T-helper 1 cell treated with Interleukin-12 subunit alpha and Interleukin-12 subunit beta and Interleukin-4 antibody, amounts not matched to agents 30 ng/mL and 1 ng/mL, for 36 hours (primary cell): ENCODE data around the gene ANO6. TPM values are rescaled to one million over a fixed set of nuclear protein-coding genes. Genes with fewer than 3 reads are reported as not detected.

ENCODE experiments used
- intact Hi-C: fragments of 100-400 bp; cut with micrococcal nuclease; formaldehyde crosslinking; loops from one replicate; pipeline ENCODE4 v1.15.1; 2024
- total RNA-seq: library from RNA; stranded (reverse); gene quantifications from 2 replicates; pipeline ENCODE4 v1.2.3, GENCODE V29; 2022

Gene ANO6
- total RNA-seq, 1 donor from 2014 or later: 27.8 TPM

GRCh38 chr12:45212064-45212463 lies 3.8 kb upstream of the ANO6 start:
- intact Hi-C loops: no loop called here

GRCh38 chr12:45213107-45213506 lies 2.8 kb upstream of the ANO6 start:
- intact Hi-C loops: no loop called here

GRCh38 chr12:45214071-45214470 lies 1.8 kb upstream of the ANO6 start:
- intact Hi-C loops: loop anchor here (2.0 kb wide), 2 partner anchors 339 to 365 kb away; no protein-coding TSS in a partner anchor

- intact Hi-C loops: loop anchor here (1.0 to 5.0 kb wide), 9 partner anchors 45 to 1157 kb away; partner anchors contain the start of genes SCAF11 and SLC38A2
Measured at GRCh38 chr12:45214749-45215418, 1.0 kb upstream of the ANO6 start.

- intact Hi-C loops: loop anchor here (5.0 kb wide), 3 partner anchors 301 to 1156 kb away; partner anchors contain the start of gene SLC38A2
Measured at GRCh38 chr12:45216230-45216982, 511 bp downstream of the ANO6 start.

GRCh38 chr12:45216983-45217485 lies 1.1 kb downstream of the ANO6 start:
- intact Hi-C loops: loop anchor here (5.0 kb wide), 3 partner anchors 300 to 1155 kb away; partner anchors contain the start of gene SLC38A2

GRCh38 chr12:45217846-45218245 lies 2.0 kb downstream of the ANO6 start:
- intact Hi-C loops: loop anchor here (5.0 kb wide), 3 partner anchors 299 to 1154 kb away; partner anchors contain the start of gene SLC38A2

GRCh38 chr12:45219621-45220020 lies 3.7 kb downstream of the ANO6 start:
- intact Hi-C loops: loop anchor here (1.0 to 5.0 kb wide), 4 partner anchors 14 to 1153 kb away; partner anchors contain the start of gene SLC38A2

- intact Hi-C loops: loop anchor here (1.0 kb wide), 1 partner anchor 13 kb away; no protein-coding TSS in a partner anchor
Measured at GRCh38 chr12:45220363-45220931, 4.6 kb downstream of the ANO6 start.

- intact Hi-C loops: loop anchor here (1.0 kb wide), 1 partner anchor 12 kb away; no protein-coding TSS in a partner anchor
Measured at GRCh38 chr12:45220969-45221368, 5.1 kb downstream of the ANO6 start.

GRCh38 chr12:45223868-45224267 lies 8.0 kb downstream of the ANO6 start:
- intact Hi-C loops: no loop called here

- intact Hi-C loops: no loop called here
Measured at GRCh38 chr12:45224311-45224710, 8.4 kb downstream of the ANO6 start.

GRCh38 chr12:45226021-45226420 lies 10.1 kb downstream of the ANO6 start:
- intact Hi-C loops: no loop called here

GRCh38 chr12:45227316-45228067 lies 11.6 kb downstream of the ANO6 start:
- intact Hi-C loops: no loop called here

- intact Hi-C loops: no loop called here
Measured at GRCh38 chr12:45231515-45232145, 15.7 kb downstream of the ANO6 start.

GRCh38 chr12:45232146-45232755 lies 16.4 kb downstream of the ANO6 start:
- intact Hi-C loops: no loop called here

GRCh38 chr12:45232756-45233372 lies 17.0 kb downstream of the ANO6 start:
- intact Hi-C loops: loop anchor here (1.0 kb wide), 1 partner anchor 13 kb away; no protein-coding TSS in a partner anchor

- intact Hi-C loops: no loop called here
Measured at GRCh38 chr12:45234139-45234865, 18.4 kb downstream of the ANO6 start.
